Kidney glomerular epithelial cell (primary cell): ENCODE measurements around the gene ACTR10.
"Not testable (repeated sequence)": the region's sequence is repeated elsewhere in the genome, so short reads cannot be mapped to it uniquely, and the experiment has no call there.

Source experiments
- DNase-seq: peaks from one replicate; lab custom pipeline; 2025; lab: John Stamatoyannopoulos, UW

ACTR10 gene

DNA sequence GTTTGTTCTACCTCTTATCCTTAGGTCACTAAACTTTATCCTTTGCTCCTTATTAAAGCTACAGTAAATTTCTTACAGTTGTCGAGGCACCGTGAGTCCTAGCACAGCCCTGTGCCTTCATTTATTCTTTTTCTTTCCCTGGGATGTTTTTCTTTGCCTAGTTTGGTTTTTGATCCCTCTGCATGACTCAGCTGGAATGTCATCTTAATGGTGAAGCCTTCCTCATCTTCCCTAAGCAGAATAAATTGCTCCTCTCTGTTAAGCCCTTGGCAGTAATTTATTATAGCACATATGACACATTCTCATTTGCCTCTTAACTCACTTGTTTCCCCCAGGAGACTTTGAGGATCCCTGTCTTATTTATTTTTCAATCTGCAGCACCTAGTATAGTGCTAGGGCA is 16.6 kb downstream of the ACTR10 start:
- DNase-seq: peak; percentile 36

- no peak for DNase-seq
Measured at GRCh38 chr14:58227096-58227819, 27.3 kb downstream of the ACTR10 start.

GRCh38 chr14:58238252-58239243 is 38.6 kb downstream of the ACTR10 start:
- DNase-seq: peak; percentile 59

GRCh38 chr14:58239244-58240195 is 39.6 kb downstream of the ACTR10 start:
- DNase-seq: peak; percentile 71

DNA sequence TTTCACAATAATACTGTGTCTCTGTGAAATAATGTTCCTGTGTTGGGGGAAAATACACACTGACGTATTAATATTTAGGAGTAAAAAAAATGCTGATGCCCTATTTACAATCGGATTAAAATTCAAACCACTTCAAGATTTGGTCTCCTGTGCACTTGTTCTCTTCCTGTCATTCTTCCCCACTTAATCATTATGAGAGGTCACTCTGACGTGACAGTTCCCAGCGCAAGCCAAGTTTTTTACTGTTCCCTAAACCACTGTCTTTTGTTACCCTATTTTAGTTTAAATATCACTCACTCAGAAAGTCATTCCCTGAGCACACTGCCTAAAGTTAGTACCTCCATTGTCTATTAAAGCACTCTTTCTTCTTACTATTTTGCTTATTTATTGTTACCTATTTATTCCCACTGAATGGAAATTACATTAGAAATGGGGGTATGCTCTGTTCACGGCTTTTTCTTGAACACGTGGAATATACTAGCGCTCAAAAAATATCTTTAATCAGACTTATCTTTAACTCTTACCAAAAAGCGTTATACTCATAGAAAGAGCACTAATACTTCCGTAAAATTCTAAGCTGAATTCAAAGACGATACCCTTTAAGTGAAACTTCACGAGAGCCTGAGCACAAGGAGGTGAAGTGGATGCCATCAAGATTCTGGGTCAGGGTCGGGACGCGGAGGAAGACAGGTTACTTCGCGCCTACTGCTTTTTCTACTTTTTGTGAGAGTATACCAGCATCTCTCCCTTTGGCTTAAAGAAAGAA is 44.0 kb downstream of the ACTR10 start:
- DNase-seq: no peak

DNA sequence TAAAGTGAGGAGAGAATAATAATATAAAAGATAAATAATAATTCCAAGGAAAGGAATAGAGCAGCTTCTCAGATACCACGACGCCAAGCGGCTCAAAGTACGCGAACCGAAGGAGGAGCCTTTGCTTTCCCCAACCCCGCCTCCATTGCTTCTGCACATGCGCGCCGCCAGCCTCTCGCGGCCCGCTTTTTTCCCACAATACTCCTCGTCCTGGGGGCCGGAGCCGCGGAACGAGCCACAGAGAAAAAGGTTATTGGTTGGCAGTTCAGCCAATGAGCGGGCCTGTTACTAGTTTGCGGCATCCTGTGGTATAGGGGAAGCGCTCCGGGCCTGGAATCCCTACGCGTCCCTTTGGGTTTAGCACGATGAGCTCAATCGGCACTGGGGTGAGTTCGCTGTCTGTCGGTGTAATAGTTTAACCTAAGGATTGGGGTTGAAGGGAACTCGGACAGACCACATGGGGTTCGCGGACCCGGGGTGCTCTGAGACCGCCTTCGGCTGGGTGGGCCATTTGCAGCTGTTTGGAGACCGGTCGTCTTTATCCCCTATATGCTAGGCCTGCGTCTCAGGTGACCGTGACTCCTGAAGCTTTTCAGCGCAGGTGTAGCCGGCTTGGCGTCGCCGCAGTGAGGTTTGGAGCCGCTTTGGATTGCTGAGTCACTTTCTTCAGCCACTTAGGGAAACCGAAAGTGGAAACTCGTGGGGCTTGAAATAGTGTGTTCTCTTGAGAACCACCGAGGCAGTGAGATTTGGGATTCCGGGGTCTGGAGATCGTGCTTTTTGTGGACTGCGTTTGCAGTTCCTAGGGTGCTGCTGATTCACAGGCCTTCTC is 44.8 kb downstream of the ACTR10 start, which contains the start of gene PSMA3:
Gene PSMA3, plus strand, starts transcription at position 288 of the 832 bp plus-strand sequence. Its CDS starts 78 bp downstream, at position 366.
- peak; percentile 99 for DNase-seq

DNA sequence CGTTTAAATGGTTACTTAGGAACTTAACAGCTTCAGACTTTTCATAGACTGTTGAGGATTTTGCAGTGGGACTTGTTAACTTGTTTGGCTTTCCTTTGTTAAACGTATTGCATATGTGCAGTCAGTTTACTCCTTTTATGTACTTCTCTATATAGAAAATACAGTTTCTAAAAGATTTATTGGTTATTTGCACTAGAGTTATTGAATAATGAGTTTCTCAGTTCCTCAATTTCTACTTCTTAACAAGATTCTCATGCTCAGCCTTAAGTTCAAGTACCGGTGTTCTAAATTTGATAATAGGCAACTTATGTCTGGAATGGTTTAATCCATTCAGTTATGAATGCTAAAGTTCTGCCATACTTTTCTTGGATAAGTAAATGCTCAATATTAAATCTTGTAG is 45.6 kb downstream of the ACTR10 start:
- DNase-seq: peak; percentile 35

DNA sequence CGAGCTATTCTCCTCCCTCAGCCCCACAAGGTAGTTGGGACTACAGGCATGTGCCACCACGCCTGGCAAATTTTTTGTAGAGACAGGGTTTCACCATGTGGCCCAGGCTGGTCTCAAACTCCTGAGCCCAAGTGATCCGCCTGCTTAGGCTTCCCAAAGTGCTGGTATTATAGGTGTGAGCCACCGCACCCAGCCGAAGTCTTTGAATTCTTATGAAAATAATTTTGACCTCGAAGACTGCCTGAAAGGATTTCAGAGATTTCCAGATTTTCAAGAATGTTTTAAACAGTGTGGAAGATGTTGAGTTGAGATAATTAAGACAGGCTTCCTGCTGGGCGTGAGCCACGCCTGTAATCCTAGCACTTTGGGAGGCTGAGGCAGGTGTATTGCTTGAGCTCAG is 49.7 kb downstream of the ACTR10 start:
- DNase-seq: no peak

DNA sequence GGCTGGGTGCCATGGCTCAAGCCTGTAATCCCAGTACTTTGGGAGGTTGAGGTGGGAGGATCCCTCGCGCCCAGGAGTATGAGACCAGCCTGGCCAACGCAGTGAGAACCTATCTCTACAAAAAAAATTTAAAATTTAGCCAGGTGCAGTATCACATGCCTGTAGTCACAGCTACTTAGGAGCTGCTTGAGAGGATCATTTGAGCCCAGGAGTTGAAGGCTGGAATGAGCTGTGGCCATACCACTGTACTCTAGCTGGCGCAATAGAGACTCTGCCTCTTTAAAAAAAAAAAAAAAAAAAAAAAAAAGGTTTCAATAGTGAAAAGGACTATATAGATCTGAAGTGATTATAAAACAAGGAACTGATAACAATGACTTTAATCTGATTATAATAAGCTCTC is 58.2 kb downstream of the ACTR10 start:
- DNase-seq: no peak

DNA sequence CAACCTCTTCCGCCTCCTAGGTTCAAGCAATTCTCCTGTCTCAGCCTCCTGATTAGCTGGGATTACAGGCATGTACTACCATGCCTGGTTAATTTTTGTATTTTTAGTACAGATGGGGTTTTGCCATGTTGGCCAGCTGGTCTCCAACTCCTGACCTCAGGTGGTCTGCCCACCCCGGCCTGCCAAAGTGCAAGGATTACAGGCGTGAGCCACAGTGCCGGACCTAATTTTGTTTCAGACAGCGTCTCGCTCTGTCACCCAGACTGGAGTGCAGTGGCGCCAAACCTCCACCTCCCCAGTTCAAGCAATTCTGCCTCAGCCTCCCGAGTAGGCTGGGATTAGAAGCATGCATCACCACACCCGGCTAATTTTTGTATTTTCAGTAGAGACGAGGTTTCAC is 62.1 kb downstream of the ACTR10 start:
- not testable (repeated sequence) for DNase-seq

DNA sequence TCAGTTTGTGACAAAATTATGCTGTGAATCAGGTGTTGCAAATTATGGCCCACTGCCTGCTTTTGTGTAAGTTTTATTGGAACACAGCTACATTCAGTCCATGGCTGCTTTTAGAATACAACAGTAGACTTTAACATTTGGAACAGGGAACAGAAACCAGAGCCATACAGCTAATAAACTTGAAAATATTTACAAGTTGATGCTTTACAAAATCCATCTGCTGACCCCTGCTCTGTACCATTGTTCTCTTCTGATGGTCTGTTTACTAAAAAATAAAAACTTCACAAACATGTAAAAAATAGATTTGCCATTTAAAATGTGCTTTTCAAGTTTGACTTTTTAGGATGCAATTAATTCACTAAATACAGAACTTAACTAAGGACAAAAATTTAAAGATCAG is 65.5 kb downstream of the ACTR10 start:
- DNase-seq: no peak

DNA sequence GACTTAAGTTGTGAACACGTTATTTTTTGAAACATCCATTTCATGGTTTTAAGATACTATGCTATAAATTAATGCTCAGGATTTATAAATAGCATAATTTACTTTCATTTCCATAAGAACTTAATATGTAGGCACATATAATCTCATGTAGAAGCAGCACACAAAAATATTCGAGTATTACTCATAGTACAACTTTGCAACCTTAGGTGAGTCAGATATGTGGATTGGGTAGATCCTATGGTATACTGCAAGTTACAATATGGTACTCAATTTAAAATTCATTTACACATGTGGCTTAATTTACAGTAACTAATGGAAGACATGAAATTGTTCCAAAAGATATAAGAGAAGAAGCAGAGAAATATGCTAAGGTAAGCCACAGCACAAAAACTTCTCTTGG is 70.7 kb downstream of the ACTR10 start:
- DNase-seq: no peak

DNA sequence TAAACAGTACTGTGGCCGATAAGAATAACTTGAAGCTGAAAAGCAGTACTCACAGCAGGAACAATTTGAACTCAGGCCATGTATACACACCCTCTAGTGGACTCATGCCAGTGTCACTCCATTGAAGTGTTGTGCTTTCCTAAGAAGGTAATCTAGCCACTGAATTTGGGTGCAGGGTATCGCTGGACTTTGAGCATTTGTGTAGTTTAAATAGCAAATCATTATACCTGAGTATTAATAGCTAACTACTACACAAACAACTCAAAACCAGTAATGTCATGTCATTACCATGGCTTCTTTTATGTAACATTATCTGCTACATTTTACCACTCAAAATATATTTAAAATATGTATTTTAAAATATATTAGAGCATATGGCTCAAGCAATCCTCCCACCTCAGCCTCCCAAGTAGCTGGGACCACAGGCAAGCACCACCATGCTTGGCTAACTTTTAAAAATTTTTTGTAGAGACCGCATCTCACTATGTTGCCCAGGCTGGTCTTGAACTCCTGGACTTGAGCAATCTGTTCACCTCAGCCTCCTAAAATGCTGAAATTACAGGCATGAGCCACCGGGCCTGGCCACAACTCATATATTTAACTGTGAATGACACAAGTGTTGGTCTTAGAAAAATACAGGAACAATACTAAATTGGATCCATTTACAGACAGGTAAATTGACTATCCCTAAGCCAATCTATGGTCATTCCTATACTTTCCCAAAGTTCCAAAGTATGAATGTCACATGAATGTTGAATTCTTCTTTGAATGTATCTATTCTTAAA is 72.8 kb downstream of the ACTR10 start:
- peak; percentile 41 for DNase-seq

GRCh38 chr14:58274881-58275280 is 74.9 kb downstream of the ACTR10 start:
- DNase-seq: no peak

GRCh38 chr14:58275527-58276190 is 75.7 kb downstream of the ACTR10 start:
- no peak for DNase-seq

GRCh38 chr14:58276208-58276607 is 76.3 kb downstream of the ACTR10 start:
- no peak for DNase-seq

- no peak for DNase-seq
Measured at GRCh38 chr14:58278177-58278576, 78.2 kb downstream of the ACTR10 start.

- DNase-seq: peak; percentile 97
Measured at GRCh38 chr14:58280954-58281787, 81.2 kb downstream of the ACTR10 start.
